IPS DF 4.7 (cell line): ENCODE data around the gene TNPO3.

ENCODE experiments used
- DNase-seq: peaks from one replicate; pipeline ENCODE4 v3.0.0-alpha.2; 2013; ENCODE audit warnings: low spot score; ENCODE audit errors: extremely low read depth

The TNPO3 gene

DNA sequence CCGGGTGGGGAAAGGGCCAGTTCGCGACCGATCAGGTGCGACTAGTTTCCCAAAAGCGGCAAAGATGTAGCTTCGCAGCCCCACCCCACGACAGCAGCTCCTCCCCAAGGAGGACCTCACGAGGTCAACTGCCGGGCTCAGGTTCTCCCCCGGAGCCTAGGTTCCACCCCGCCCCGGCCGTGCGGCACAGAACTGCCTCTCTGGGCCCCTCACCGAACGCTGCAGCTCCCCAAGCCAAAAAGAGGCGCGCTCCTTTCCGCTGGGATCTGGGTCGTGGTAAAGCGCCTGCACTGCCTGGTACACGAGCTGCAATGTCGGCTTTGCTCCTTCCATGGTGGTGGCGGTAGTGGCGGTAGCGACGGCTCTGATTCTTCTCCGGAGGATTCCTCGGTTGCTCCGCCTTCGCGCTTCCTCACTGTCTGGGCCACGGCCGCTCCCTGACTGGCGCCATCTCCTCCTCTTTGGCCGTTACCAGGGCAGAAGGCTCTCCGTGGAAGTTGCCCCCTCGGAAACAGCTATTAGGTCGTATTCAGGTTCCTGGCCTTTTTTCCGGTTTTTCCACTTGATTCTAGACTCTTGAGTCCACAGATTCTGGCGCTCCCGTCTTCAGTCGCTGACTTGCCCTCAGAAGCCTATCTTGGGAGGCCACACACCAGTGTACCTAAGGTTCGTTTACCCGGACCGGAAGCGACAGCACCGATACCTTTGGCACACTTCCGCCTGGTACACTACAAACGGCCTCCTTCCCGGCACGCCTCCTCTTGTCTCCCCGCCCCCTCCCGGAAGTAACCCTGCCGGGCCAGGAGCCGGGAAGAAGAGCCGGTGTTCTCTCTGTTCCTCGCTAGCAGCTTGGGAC lies at the start of gene TNPO3:
TNPO3 (minus strand) TSS at position 674 of the 856 bp plus-strand sequence; CDS start at position 333, 341 bp downstream.
- DNase-seq = peak; percentile 76

DNA sequence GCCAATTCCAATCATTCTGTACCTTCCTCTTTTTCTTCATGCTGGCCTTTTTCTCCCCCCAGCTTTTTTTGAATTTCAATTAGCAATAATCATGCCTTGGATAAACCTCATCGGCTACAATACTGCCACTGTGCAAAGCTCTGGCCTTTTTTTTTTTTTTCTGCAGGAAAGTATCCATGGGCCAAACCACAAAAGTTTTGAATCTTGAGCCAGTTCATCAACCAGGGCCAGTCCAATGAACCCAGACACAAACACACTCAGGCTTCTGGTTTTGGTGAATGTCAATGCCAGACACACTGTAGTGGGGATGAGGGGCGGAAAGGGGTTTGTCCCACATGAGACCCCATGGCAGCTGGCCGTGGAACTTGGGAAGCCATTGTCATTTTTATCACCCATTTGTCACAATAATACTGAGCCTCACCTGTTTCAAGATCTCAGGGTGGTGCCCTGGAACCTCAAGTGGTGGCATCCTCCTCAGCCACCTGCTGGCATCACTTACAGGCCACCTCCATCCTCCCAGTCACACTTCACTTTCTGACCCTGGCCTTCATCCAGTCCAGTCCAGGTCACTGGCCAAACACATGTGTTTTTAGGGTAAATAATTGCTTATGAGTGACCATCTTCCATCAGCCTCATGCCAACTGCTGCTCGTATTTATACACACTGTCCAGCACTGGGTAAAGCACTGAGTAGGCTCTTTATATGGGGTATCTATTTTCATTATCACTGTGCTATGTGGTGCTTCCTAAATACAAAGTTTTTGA lies 48.8 kb upstream of the TNPO3 start:
- DNase-seq = no peak

DNA sequence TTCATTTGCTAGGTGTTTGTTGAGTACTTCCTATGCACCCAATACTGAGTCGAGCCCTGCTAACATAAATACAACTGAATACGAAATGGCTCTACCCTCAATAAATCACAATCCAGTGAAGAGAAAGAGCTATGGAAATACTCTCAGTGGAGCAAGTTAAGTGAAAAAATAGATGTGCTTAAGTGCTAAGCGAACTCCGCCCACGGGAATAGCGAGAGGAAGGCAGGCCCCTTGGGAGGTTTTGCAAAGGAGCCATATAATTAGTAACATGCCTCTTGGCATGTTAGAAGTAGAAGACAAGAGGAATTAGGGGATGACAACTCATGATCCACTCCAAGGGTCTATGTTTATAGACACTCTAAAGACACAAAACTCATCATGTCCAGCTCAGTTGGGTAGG lies 46.8 kb upstream of the TNPO3 start:
- no peak for DNase-seq

DNA sequence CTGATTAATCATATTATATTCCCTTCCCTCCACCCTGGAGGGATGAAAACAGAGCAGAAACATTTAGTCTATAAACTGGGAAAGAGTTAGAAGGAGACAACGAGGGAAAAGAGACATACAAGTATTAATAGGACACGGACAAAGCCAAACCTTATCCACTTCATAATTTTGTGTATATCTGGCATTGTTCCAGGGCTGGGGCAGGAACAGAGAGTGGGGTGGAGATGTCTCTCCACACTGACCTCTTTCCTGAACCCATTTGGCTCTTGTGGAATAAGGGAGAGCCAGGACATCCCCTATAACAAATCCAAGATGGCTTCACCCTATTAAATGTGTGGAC lies 45.9 kb upstream of the TNPO3 start:
- DNase-seq = no peak

DNA sequence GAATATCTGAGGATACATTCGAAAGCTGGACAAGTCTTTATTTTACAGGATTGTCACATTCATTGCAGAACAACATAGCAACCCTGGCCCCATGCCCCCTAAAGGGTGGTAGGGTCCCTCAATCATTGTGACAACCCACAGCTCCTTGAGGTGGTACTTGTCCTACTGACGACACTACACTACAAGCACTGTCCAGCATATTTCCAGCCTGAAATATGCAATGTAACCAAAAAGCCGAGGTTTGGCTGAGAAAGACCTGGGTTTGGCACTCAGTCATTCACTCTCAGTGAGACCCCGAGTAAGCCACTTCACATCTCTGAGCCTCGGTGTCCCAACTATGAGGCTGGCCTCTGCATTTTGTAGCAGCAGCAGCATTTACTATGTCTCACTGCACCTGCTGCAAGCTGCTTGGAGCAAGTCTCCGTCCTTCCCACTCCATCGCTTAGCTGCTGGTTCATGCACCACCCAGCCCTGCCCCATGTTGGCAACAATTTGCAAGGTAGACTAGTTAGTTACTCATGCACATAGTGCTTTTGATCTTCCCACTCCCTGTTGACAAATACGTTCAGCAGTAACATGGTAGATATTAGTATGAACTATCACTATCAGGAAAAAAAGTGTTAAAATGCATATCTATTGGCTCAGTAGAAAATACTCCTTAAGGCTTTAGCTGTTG lies 43.6 kb upstream of the TNPO3 start:
- DNase-seq = no peak

DNA sequence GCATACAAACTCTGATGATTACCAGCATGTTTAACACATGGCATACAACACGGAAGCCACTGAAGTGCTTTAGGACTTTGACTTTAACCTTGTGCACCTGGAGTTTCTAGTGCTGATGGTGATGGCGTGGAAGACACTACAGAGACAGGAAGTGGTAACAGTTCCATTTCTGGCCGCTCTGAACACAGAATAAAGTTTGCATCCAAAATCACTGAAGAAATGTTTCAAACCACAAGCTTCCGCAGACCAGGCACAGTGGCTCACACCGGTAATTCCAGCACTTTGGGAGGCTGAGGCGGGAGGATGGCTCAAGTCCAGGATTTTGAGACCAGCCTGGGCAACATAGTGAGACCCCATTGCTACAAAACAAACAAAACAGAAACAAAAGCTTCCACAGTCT lies 40.3 kb upstream of the TNPO3 start:
- no peak for DNase-seq

DNA sequence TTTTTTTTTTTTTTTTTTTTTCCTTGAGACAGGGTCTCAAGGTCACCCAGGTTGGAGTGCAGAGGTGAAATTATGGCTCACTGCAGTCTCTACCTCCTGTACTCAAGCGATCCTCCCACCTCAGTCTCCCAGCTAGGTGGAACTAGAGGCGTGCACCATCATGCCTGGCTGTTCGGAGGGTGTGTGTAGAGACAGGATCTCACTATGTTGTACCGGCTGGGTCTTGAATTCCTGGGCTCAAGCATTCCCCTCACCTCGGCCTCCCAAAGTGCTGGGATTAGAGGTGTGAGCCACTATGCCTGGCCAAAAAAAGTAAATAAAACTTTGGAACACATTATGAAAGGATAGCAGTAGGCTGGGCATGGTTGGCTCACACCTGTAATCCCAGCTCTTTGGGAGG lies 39.6 kb upstream of the TNPO3 start:
- DNase-seq = no peak

DNA sequence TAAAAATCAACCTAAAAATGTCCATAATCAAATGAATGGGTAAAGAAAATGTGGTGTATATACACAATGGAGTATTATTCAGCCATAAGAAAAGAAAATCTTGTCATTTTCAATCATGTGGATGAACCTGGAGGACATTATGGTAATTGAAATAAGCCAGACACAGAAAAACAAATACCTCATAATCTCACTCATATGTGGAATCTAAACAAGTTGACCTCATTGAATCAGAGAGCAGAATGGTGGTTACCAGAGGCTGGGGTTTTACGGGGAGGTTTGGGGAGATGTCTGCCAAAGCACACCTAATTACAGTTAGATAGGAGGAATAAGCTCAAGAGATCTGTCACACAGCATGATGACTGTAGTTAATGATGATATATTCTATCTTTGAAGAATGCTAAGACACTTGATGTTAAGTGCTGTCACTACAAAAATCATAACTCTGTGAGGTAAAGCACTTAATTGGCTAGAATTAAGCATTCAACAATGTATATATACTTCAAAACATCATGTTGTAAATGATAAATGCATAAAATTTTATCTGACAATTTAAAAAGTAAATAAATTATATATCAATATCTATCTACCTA lies 39.1 kb upstream of the TNPO3 start:
- DNase-seq = no peak

DNA sequence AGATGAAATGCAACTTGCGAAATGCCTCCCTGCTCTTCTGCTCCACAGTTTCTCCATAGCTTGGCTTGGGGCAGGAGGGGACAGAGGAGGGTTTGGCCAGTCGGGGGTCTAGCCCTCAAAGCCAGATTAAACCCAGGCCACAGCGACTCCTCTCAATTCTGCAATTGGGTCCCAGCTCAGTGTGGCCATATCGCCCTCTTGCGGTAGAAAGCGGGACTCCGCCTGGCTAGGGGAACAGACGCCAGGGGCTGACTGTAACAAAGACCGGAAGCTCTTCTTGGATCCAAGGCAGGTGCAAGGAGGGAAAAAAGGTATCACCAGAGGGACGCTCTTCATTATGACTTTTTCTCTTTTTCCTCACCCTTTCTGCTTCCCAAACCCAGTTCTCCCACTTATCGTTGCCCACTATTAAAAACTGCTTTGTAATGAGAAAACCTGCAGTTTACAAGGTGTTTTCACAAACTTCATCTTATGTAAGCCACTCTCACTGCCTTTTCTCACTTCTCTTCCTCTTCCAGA lies 36.6 kb upstream of the TNPO3 start:
- peak; percentile 84 for DNase-seq

DNA sequence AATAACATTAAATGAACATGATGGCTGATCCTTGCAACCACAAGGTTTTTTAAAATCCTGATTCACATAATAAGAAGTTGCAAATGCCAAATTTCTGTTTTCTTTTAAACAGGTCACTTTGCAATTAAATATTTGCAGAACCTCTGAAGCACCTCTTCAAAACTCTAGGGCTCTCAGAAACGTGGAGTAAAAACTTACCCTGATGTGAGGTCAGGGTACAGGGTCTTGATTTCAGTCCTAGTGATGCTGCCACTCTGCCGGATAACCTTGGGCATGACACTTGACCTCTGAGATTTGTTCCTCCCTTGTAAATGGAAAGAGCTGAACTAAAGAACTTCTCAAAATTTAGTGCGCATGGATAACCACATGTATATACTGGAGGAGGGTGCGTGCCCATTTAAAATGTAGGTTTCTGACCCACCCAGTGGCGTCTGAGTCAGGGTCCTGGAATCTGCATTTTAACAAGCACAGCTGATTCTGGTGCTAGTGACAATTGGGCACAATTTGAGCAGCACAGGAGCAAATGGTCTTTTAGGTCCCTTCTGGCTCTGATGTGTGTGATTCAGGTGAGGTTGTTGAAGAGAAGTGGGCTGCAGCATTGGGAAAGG lies 35.5 kb upstream of the TNPO3 start:
- DNase-seq = no peak

DNA sequence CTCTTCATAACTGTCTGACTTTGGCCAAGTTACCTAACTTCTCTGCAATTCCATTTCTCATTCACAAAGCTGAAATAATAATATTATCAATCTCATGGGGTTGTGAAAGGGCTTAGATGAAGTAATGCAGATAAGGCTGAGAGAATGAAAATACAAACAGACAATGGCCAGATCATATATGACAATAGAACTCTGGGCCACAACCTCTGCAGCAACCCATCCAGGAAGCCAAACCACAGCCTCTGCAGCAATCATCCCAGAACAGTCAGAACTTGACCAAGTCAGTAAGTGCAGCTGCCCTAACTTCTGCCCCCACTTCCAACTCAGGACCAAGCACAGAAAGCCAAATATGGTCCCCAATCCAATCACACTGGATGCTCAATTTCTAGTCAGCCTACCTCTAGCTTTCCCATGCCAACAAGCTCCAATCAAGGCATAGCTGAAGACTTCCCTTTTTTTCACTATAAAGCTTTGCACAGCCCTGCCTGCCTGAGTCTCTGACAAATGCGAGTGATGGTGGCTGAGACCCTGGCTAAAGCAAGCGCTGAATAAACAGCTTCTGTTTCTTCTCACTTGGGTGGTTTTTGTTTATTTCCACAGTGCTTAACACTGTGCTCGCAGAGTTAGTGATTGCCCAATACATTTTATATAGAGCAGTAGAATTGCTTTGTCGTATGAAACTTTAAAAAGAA lies 34.8 kb upstream of the TNPO3 start:
- DNase-seq = no peak

DNA sequence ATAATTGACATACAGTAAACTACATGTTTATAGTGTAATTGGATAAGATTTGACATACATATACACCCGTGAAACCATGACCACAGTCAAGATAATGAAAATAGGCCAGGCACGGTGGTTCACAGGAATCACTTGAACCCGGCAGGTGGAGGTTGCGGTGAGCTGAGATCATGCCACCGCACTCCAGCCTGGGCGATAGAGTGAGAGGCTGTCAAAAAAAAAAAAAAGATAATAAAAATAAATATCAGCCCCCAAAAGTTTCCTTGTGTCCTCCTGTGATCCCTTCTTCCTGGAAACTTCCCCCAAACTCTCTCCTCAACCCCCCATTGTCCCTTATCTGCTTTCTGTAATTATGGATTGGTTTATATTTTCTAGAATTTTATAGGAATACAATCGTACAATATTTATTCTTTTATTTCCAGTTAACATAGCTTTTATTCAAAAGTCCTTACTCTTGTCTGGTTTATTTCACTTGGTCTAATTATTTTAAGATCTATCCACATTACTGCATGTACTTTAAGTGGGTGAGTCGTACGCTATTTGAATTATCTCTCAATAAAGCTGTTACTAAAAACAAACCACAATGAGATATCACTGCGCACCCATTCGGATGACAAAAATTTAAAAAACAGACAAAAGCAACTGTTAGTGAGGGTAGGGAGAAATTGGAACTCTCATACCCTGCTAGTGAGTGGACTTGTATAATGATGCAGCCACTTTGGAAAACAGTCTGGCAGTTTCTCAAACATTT lies 30.1 kb upstream of the TNPO3 start:
- no peak for DNase-seq

DNA sequence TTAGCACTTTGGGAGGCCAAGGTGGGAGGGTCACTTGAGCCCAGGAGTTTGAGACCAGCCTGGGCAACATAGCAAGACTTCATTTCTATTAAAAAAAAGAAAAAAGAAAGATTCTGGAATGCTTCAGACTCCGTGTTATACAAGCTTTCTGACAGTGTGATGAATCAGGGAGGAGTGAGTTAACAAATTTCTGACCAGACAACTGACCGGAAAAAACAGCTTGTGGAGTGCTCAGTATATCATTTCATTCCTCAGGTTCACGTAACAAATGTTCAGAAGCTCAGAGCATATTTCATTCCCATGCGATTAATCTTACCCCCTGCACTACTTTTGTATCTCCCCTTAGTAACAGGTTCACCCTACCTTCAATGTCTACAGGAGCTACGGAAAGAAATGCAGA lies 28.6 kb upstream of the TNPO3 start:
- DNase-seq = no peak

DNA sequence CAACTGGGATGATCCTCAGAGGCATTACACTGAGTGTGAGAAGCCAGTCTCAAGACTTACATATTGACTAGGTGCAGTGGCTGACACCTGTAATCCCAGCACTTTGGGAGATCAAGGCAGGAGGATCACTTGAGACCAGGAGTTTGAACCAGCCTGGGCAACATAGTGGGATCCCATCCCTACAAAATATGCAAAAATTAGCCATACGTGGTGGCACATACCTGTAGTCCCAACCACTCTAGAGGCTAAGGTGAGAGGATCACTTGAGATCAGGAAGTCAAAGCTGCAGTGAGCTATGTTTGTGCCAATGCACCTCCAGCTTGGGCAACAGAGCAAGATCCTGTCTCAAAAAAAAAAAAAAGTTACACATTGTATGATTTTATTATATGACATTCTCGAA lies 23.5 kb upstream of the TNPO3 start:
- no peak for DNase-seq

DNA sequence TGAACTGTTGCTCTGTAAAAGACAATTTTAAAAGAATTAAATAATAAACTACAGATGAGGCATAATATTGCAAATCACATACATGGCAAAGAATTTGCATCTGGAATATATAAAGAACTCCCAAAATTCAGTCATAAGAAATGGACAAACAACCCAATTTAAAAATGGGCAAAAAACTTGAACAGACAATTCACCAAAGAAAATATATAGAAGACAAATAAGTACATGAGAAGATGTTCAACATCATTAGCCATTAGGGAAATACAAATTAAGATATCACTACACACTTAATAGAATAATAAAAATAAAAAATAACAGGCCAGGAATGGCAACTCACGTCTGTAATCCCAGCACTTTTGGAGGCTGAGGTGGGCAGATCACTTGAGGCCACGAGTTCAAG lies 22.0 kb upstream of the TNPO3 start:
- no peak for DNase-seq

DNA sequence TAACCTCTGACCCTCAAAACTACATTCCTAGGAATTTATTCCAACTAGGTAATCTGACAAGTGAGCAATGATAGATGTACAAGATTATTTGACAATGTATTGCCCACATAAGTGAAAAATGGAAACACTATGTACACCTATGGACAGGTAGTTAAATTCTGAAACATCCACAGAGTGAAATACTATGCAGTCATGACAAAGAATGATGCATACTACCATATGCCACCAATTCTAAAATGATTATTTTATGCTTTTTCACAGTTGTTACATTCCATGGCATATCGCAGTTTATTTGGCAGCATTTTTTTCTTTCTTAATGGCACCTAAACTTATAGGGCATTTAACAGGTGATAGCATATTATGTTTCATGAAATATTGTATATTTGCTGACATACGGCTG lies 20.1 kb upstream of the TNPO3 start:
- DNase-seq = no peak

DNA sequence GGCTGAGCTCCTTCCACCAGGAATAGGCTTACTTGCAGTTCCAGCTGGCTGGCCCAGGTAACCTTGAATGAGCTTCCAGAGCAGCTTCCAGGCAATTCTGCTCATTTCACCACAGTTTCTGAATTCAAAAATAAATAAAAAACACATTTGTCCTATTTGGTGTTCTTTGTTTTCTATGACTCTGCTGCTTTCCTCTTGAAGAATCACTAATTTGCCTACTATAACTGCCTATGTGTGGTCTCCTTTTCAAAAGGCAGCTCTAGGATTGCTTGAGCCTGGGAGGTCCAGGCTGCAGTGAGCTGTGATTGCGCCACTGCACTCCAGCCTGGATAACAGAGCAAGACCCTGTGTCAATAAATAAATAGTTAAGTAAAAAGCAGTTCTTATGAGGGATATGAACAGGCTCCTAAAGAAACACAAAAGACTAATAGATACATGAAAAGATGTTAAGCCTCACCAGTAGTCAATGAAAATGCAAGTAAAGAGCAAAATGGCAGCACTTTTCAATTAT lies 19.5 kb upstream of the TNPO3 start:
- no peak for DNase-seq

DNA sequence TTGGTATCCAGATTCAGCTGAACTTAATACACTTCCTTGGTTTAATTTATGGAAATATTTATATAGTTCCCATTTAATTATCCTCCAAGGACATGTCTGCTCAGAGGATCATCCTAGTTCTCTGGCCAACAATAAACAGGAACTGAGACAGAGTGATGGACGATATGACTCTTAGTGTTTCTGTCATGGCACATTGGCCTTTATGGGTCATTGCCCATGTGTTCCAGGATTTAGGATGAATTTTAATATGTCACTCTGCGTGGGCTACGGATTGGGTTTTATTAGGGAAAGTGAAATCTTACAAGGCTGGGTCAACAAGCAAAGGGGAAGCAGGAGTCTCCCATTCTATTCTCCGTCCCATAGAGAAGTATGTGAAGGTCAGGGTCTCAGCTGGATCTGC lies 18.8 kb upstream of the TNPO3 start:
- DNase-seq = no peak

DNA sequence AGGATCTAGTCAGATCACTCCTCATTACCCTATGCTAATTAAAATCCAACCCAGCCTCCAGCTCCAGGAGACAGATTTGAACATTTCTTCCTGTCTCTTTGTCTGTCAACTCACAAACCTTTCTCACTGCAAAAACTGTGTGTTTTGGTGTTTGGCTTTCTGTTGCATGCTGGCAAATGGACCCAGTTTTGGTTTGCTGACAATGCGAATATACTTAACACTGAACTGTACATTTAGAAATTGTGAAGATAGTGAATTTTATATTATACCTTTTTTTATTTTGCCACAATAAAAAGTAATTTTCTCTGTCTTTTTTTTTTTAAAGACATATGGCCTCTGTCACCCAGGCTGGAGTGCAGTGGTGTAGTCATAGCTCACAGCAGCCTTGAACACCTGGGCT lies 18.3 kb upstream of the TNPO3 start:
- no peak for DNase-seq
